Peyer's patch (tissue), 4 donors: Measurements from ENCODE around the gene NCCRP1. TPM values are rescaled to one million over a fixed set of nuclear protein-coding genes. Genes with fewer than 3 reads are reported as not detected.

Experiments used
- DNase-seq, 3 donors: peaks; one replicate each; pipeline ENCODE4 v3.0.0-alpha.2; 2017 to 2019
- H3K27ac ChIP-seq, 4 donors: fragments of 200-600 bp; sonication (generic); one replicate each; pipeline ENCODE4 v1.5.1; 2016 to 2019
- H3K27me3 ChIP-seq, 2 donors: fragments of 200-600 bp; sonication (generic); one replicate each; pipeline ENCODE4 v1.5.1; 2019
- H3K36me3 ChIP-seq, 3 donors: fragments of 200-600 bp; sonication (generic); one replicate each; pipeline ENCODE4 v1.5.1; 2016 to 2019
- H3K4me1 ChIP-seq, 4 donors: fragments of 200-600 bp; sonication (generic); one replicate each; pipeline ENCODE4 v1.5.1; 2016 to 2019
- H3K4me3 ChIP-seq, 4 donors: fragments of 200-600 bp; sonication (generic); 1 replicate in 3 of 4; 2 replicates in 1 of 4; pipeline ENCODE4 v1.5.1; 2016 to 2019; ENCODE audit warnings: mild to moderate bottlenecking in 1 of 4
- H3K9me3 ChIP-seq, 4 donors: fragments of 200-600 bp; sonication (generic); one replicate each; pipeline ENCODE4 v1.5.1; 2016 to 2019; ENCODE audit warnings: mild to moderate bottlenecking in 1 of 4
- POLR2A ChIP-seq, 2 donors: fragments of 450-650 bp; IDR thresholded peaks; one replicate each; pipeline ENCODE4 v1.5.1; 2017; ENCODE audit warnings: antibody characterized with exemption in 2 of 2, mild to moderate bottlenecking in 2 of 2, moderate library complexity in 2 of 2
- total RNA-seq, 4 donors: library from RNA; depleted of rRNA; stranded (reverse); fragments of >200 nt; gene quantifications; one replicate each; pipeline ENCODE4 v1.1.0, GENCODE V29; 2016
- TF ChIP-seq, protein P1 (sequence below), 6 experiments: fragments of 450-650 bp in 4 of 6; fragments of 200-600 bp in 2 of 6; sonication (generic) in 1 of 6; IDR thresholded peaks; one replicate each; pipeline ENCODE4 v1.5.1; 2017 to 2019; ENCODE audit warnings: antibody characterized with exemption in 6 of 6, mild to moderate bottlenecking in 3 of 6, moderate library complexity in 1 of 6

The NCCRP1 gene
- total RNA-seq, 4 donors from 2014 or later, result 1.1 TPM; not detected in 3

DNA sequence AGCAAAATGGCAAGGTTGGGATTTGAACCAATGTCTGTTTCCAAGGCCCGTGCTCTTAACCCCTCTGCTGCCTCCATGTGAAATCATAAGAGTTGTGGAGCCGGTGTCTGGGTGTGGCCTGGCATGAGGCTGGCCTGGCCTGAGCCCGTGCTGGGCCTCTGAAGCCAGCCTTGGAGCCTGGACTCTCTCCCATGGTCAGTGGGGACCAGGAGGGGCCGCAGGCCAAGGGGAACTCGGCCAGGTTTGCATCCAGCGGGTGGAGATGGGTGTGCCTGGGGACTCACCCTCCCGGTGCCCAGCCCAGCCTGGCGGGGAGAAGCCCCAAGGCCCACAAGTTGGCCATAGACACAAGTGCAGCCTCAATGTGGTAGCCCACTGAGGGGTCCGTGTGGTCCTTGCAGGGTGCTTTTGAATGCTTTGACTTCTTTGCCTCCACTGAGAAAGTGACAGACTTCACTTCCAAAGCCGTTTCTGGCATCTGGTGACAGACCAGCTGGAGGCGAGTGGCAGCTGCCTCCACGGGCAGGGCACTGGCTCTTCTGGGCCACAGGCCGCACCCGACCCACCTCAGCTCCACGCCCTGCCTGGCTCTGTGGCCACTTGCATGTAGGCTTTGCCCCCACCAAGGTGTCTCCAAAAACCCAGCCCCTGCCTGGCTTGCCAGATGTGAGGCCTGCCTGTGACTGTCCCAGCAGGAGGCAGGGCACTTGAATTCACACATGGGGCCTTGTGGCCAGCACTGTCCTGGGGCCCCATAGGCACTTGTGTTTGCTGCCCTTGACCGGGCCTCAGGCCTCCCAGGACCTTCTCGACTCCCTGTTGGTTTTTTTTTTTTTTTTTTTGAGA, 26.2 kb upstream of the NCCRP1 start:
- Histone ChIP-seq H3K36me3 (peaks cover 0 to 65% (median 0%) of the 10 kb centered on the region in 3 donors), H3K27me3 (no peaks in the 10 kb centered on the region), H3K9me3 (no peaks in the 10 kb centered on the region), H3K4me1 (peaks cover 0 to 21% (median 0%) of the 10 kb centered on the region in 4 donors), H3K4me3 (no peak overlapping the region), H3K27ac (no peak overlapping the region)
- no peak for DNase-seq
- no peak for TF ChIP-seq POLR2A (IDR thresholded peaks at IDR 0.05)
- TF ChIP-seq, protein P1, sequence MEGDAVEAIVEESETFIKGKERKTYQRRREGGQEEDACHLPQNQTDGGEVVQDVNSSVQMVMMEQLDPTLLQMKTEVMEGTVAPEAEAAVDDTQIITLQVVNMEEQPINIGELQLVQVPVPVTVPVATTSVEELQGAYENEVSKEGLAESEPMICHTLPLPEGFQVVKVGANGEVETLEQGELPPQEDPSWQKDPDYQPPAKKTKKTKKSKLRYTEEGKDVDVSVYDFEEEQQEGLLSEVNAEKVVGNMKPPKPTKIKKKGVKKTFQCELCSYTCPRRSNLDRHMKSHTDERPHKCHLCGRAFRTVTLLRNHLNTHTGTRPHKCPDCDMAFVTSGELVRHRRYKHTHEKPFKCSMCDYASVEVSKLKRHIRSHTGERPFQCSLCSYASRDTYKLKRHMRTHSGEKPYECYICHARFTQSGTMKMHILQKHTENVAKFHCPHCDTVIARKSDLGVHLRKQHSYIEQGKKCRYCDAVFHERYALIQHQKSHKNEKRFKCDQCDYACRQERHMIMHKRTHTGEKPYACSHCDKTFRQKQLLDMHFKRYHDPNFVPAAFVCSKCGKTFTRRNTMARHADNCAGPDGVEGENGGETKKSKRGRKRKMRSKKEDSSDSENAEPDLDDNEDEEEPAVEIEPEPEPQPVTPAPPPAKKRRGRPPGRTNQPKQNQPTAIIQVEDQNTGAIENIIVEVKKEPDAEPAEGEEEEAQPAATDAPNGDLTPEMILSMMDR (IDR thresholded peaks at IDR 0.05), result no peak

DNA sequence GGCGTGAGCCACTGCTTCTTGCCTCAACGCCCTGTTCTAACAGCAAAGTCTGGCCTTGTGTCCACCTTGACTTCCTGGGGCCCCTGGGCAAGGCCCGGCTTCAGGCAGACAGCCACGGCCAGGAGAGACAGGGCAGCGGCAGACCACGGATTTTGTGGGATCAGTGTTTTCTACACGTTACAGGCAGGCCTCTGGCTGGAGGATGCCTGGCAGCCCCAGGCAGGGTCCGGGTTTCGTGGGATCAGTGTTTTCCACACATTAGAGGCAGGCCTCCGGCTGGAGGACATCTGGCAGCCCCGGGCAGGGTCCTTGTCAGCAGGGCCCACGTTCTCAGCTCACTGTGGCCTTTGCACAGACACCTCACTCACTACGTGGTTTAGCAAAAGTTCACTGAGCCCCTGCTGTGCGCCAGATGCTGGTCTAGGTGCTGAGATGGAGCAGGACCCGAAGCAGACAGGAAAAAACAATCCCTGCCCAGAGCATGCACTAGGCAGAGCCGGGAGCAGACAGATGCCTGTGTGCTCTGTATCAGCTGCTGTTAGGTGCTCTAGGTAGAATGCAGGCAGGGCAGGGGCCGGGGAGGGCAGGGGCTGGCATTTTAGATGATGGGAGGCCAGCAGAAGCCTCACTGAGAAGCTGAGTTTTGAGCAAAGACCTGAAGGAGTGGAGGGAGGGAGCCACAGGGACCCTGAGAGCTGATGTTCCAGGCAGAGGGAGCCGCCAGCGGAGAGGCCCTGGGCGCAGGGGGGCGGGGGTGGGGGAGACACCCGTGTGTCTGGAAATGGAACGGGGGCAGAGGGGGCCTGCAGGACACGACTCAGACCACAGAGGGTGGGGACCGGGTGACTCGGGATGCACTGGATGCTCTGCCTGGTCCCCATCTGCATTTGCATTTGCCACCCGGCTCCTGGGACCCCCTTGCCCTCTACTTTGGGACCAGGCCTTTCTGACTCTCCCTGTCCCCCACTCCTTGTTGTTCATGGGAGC, 25.0 kb upstream of the NCCRP1 start:
- peaks cover 0 to 9% (median 0%) of the 10 kb centered on the region in 4 donors for H3K4me1 ChIP-seq
- DNase-seq, result no peak
- H3K36me3 ChIP-seq, result peaks cover 0 to 76% (median 0%) of the 10 kb centered on the region in 3 donors
- no peaks in the 10 kb centered on the region for H3K9me3 ChIP-seq
- H3K4me3 ChIP-seq, result no peak overlapping the region
- H3K27ac ChIP-seq, result no peak overlapping the region
- TF ChIP-seq POLR2A (IDR thresholded peaks at IDR 0.05), result no peak
- TF ChIP-seq, protein P1 (IDR thresholded peaks at IDR 0.05), result no peak
- no peaks in the 10 kb centered on the region for H3K27me3 ChIP-seq

DNA sequence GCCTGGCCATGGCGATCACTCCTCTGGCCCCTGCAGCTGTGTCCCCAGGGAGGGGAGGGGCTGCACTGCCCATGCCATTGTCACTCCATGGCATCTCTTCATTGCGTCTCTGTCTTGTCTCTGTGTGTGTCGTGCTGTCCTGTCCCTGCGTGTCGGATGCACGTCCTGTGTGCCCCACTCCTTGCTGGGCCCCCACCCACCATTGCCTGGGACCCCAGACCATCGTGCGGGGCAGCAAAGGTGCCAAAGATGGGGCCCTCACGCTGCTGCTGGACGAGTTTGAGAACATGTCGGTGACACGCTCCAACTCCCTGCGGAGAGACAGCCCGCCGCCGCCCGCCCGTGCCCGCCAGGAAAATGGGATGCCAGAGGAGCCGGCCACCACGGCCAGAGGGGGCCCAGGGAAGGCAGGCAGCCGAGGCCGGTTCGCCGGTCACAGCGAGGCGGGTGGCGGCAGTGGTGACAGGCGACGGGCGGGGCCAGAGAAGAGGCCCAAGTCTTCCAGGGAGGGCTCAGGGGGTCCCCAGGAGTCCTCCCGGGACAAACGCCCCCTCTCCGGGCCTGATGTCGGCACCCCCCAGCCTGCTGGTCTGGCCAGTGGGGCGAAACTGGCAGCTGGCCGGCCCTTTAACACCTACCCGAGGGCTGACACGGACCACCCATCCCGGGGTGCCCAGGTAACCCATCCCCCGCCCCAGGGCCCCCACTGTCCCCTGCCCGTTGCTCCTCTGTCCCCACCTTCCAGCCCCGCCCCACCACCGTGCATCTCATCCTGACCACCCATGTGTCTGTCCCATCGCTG, 23.9 kb upstream of the NCCRP1 start:
- H3K9me3 ChIP-seq, result no peaks in the 10 kb centered on the region
- no peak for DNase-seq
- H3K4me3 ChIP-seq, result no peak overlapping the region
- H3K4me1 ChIP-seq, result no peaks in the 10 kb centered on the region
- peaks cover 0 to 88% (median 0%) of the 10 kb centered on the region in 3 donors for H3K36me3 ChIP-seq
- H3K27me3 ChIP-seq, result no peaks in the 10 kb centered on the region
- no peak for TF ChIP-seq POLR2A (IDR thresholded peaks at IDR 0.05)
- TF ChIP-seq, protein P1 (IDR thresholded peaks at IDR 0.05), result no peak
- H3K27ac ChIP-seq, result no peak overlapping the region

DNA sequence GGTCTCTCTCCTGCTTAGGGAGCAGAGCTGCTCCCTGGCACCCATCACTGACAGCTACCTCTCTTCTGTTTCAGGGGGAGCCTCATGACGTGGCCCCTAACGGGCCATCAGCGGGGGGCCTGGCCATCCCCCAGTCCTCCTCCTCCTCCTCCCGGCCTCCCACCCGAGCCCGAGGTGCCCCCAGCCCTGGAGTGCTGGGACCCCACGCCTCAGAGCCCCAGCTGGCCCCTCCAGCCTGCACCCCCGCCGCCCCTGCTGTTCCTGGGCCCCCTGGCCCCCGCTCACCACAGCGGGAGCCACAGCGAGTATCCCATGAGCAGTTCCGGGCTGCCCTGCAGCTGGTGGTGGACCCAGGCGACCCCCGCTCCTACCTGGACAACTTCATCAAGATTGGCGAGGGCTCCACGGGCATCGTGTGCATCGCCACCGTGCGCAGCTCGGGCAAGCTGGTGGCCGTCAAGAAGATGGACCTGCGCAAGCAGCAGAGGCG, 23.2 kb upstream of the NCCRP1 start:
- Histone ChIP-seq H3K27ac (no peak overlapping the region), H3K9me3 (no peaks in the 10 kb centered on the region), H3K4me1 (no peaks in the 10 kb centered on the region), H3K4me3 (no peak overlapping the region), H3K36me3 (peaks cover 0 to 94% (median 0%) of the 10 kb centered on the region in 3 donors), H3K27me3 (no peaks in the 10 kb centered on the region)
- DNase-seq, result no peak
- TF ChIP-seq POLR2A (IDR thresholded peaks at IDR 0.05), result no peak
- TF ChIP-seq, protein P1 (IDR thresholded peaks at IDR 0.05), result no peak

DNA sequence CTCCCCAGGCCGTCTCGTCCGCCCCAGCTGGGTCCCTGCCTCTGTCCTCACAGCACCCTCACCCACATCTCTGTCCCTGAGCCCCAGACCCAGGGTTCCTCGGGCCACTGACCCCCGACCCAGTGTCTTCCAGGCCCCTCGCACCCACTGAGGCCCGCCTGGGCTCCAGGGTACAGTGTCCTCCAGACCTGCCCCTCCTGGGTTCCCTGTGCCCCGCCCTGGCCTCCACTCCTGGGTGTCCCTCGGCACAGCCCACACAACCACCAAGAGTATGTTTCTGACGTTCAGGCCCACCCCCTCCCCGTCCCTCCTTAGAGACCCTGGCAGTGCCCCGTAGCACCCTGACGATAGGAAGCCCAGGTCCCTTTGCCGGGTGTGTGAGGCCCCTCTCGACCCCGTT, 22.6 kb upstream of the NCCRP1 start:
- Histone ChIP-seq H3K4me3 (no peak overlapping the region), H3K4me1 (no peaks in the 10 kb centered on the region), H3K27ac (no peak overlapping the region), H3K9me3 (no peaks in the 10 kb centered on the region), H3K27me3 (no peaks in the 10 kb centered on the region), H3K36me3 (peaks cover 0 to 99% (median 0%) of the 10 kb centered on the region in 3 donors)
- DNase-seq, result no peak
- TF ChIP-seq, protein P1 (IDR thresholded peaks at IDR 0.05), result no peak
